GM19099 (cell line): ENCODE measurements around the gene TMEM117.

Experiments used
- POLR2A ChIP-seq: IDR thresholded peaks from 3 replicates; pipeline ENCODE4 v1.6.1; 2011; ENCODE audit warnings: low read depth; ENCODE audit not compliant: insufficient read length; ENCODE audit errors: extremely low read depth

TMEM117 gene

GRCh38 chr12:43861840-43862150 is 25.9 kb downstream of the TMEM117 start:
- no peak for TF ChIP-seq POLR2A

DNA sequence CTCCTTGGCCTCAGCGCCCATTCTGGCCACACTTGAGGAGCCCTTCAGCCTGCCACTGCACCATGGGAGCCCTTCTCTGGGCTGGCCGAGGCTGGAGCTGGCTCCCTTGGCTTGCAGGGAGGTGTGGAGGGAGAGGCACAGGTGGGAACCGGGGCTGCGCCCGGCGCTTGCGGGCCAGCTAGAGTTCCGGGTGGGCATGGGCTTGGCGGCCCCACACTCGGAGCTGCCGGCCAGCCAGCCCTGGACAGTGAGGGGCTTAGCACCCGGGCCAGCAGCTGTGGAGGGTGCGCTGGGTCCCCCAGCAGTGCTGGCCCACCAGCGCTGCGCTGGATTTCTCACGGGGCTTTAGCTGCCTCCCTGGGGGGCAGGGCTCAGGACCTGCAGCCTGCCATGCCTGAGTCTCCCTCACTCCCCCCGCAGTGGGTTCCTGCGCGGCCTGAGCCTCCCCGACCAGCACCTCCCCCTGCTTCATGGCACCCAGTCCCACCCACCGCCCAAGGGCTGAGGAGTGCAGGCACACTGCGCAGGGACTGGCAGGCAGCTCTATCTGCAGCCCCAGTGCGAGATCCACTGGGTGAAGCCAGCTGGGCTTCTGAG is 28.0 kb downstream of the TMEM117 start:
- no peak for TF ChIP-seq POLR2A

DNA sequence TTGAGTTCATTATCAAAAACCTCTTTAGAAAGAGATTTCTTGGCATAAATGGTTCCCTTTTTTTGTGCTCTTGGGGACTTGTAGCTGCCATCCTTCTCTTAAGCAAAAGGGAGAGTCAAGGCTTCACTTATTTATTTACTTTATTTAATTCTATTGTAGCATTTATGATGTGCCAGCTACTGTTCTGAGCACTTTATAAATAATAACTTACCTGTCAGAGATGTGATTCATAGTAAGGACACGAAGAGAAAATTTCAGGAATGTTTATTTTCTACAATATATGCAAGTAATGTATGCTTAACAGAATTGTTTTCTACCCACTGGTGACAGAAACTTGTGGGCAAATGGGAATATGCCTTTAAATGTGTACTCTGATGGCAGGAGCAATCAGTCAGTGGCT is 33.3 kb downstream of the TMEM117 start:
- TF ChIP-seq POLR2A, result no peak

GRCh38 chr12:43872396-43872795 is 36.5 kb downstream of the TMEM117 start:
- no peak for TF ChIP-seq POLR2A

DNA sequence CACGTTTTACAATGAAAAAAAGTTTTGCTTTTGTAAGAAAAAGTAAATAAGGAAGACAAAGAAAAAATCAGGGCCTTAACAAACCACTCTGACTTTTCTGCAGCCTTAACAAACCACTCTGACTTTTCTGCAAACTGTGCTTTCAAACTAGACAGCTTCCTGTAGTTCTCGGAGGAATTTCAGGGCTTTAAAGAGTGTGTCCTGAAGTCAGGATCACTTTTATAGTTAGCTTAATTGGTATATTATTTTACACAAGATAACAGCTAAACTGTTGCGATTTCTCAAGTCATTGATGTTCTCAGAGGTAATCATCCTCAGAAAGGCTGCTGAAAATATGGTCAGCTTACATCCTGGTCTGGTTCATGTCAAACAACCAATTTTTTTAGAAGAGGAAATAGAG is 42.2 kb downstream of the TMEM117 start:
- TF ChIP-seq POLR2A, result no peak

DNA sequence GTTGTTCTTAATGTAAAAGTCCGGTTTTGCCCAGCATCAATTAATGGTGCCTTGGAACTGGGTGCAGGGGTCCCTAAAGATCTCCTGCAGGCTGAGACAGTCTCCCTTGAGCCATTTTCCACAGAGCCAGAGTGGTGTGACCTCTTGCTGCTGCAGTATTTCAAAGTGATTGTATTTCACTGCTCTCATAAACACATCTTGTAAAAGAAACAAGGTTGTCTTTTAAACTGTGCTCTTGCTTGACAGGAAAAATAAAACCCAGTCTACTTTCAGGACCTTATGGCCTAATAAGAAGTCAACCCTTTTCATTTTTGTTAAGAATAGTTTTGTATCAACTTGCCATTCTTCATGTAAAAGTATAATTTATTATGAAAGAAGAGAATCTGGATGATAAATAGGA is 44.7 kb downstream of the TMEM117 start:
- TF ChIP-seq POLR2A, result no peak

DNA sequence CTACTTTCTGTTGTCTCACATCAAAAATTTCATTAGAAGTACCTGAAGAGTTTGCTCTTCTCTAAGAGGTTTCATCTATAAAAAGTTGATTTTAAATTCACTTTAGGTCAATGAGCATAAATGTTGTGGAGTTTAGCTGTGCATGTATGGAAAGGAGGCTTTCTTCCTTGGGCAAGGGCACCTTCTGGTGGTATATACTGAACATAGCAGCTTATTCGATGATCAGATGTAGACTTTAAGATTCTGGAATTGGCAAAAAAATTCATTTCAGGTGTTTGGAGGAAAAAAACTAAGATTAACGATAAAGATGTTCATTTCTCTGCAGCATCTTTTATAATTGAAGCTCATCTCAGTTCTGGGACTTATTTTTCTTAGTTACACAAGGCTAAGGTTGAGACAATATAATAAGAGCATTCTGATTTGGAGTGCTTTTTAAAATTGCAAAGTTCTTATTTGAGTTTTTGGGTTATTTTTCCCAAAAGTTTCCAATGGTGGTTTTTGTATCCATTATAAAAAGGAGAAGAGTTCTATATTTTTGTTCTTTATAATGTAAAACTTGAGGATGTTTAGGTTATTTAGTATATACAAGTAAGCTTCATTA is 46.8 kb downstream of the TMEM117 start:
- TF ChIP-seq POLR2A, result no peak

GRCh38 chr12:43883311-43883710 is 47.4 kb downstream of the TMEM117 start:
- no peak for TF ChIP-seq POLR2A

GRCh38 chr12:43883748-43884147 is 47.9 kb downstream of the TMEM117 start:
- TF ChIP-seq POLR2A, result no peak

- no peak for TF ChIP-seq POLR2A
Observed at GRCh38 chr12:43884683-43885410, 49.0 kb downstream of the TMEM117 start.

GRCh38 chr12:43887397-43887796 is 51.5 kb downstream of the TMEM117 start:
- TF ChIP-seq POLR2A, result no peak

DNA sequence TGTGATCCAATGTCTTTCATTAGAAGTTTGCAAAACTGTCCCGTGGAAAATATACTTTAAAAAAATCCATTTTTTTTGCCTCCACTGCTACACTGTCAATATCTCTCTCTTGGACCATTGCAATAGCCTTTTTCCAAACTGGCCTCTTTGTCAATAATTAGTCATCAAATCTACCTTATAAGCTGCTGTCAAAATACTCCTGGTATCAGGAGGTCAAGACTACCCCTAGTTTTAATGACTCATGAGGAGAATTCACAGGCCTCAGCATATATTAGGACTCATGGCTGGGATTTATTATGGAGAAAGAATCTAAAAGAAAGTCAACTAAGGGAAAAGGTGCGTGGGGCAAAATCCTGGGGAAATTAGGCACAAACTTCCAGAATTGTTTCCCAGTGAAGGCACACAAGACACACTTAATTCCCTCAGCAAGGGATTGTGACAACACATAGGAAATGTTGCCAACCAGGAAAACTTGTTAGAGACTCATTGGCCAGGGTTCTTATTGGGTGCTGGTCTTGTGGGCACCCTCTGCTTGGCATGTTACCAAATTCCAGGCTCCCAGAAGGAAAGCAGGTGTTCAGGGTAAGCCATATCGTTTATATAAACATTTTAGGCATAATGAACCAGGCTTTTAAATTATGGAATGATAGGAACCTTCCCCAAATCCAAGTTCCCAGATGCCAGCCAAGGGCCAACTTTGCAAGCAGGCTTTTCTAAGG is 56.1 kb downstream of the TMEM117 start:
- TF ChIP-seq POLR2A, result no peak

DNA sequence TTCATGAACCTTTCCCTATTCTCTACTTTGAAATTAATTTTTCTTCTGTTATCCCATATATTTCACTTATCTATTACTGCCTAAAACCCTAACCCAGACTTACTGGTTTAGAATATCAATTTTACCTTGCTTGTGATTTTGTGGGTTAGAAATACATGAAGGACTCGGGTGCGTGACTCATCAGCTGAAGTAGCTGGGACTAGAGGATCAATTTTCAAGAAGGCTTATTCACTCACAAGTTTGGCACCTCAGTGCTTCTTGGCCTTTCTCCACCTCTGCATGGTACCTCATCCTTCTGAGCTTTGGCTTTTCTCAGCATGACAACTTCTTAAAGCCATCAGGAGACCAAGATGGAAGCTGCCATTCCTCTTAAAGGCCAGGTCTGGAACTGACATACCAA is 57.8 kb downstream of the TMEM117 start:
- TF ChIP-seq POLR2A, result no peak

GRCh38 chr12:43895580-43896206 is 59.8 kb downstream of the TMEM117 start:
- no peak for TF ChIP-seq POLR2A

DNA sequence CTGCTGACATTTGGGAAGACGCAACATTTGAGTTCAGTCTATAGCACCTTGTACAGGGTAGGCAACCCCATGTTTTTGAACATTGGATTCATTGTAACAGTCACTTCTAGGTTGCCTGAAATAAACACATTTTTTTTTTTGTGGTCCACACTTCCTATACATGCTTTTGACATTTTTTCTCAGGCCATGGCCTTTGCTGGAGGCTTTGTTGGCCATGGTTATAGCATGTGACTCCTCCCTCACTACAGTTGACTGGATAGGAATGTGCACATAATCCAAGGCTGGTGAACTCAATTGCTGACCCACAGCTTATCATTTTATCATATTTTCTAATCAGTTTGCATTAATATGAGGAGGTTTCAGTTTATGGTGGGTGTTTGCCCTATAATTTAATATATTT is 60.6 kb downstream of the TMEM117 start:
- no peak for TF ChIP-seq POLR2A
